HFFc6 (cell line): ENCODE data around the gene MLXIPL. TPM values are rescaled to one million over a fixed set of nuclear protein-coding genes. Genes with fewer than 3 reads are reported as not detected.

Experiments
- DNase-seq: peaks from one replicate; pipeline ENCODE4 v3.0.0-alpha.2; 2018
- H3K27ac Mint-ChIP-seq: 2 replicates; pipeline ENCODE4 v1.8.0; 2020; ENCODE audit warnings: mild to moderate bottlenecking, mixed read lengths
- H3K27me3 Mint-ChIP-seq: 2 replicates; pipeline ENCODE4 v1.8.0; 2021; ENCODE audit warnings: mild to moderate bottlenecking, moderate library complexity, mixed read lengths; ENCODE audit not compliant: insufficient read depth
- H3K36me3 Mint-ChIP-seq: 2 replicates; pipeline ENCODE4 v1.8.0; 2021; ENCODE audit warnings: low read depth, mixed read lengths
- H3K4me1 Mint-ChIP-seq: 2 replicates; pipeline ENCODE4 v1.8.0; 2020; ENCODE audit warnings: low read depth, mixed read lengths
- H3K4me3 Mint-ChIP-seq: 2 replicates; pipeline ENCODE4 v1.8.0; 2020; ENCODE audit warnings: mild to moderate bottlenecking, moderate library complexity, mixed read lengths
- H3K9me3 Mint-ChIP-seq: 2 replicates; pipeline ENCODE4 v1.8.0; 2020; ENCODE audit warnings: mild to moderate bottlenecking, mixed read lengths
- CTCF ChIP-seq: fragments of 200-600 bp; sonication (generic); IDR thresholded peaks from 2 replicates; pipeline ENCODE4 v1.5.0; 2021; ENCODE audit warnings: antibody characterized with exemption, mild to moderate bottlenecking
- total RNA-seq, 6 experiments: library from RNA; stranded (reverse); fragmentation: NEBNext Ultra II Directional; extraction: Animal tissue kit (Norgen Biotek cat#: 25700); gene quantifications; 2 replicates in 1 of 6; 3 replicates in 5 of 6; pipeline ENCODE4 v1.2.3, GENCODE V29; 2021

MLXIPL gene
- total RNA-seq, 6 experiments from 2014 or later = not detected

DNA sequence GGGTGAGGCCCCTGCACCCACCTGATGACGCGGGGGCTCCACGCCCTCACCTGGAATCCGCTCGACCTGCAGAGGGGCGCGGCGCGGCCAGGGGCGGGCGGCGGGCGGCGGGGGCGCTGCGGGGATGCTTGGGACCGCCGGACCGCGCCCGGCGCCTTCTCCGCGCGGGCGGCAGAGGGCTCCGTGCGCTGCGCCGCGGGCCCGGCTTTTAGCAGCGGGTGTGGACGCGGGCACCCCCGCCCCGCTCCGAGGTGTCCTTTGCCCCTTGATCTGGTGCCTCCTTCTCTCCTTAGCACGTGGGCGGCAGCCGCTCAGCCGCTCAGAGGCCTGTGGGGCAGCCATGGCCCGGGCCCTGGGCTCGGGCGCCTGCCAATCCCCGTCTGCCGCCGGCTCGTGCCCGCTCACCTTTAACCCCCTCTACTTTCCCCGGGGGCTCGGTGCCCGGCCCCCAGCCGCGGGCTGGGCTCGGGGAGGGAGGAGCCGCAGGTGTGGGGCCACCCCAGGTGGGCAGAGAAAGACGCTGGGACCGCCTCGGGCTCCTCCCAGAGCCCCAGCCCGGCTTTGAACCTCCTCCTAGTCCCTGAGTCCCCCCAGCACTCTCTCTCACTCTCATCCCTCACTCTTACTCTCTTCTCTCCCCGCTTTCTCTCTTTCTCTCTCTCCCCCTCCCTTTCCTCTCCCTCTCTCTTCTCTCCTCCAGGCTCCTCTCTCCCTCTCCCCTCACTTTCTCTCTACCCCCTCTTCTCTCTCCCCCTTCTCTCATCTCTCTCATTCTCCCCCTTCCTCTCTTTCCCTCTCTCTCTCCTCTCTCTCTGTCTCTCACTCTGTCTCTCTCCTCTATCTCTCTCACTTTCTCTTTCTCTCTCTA lies 23.6 kb upstream of the MLXIPL start:
- Mint-ChIP-seq H3K4me3 (no peak overlapping the region), H3K27me3 (peaks cover 49% of the 10 kb centered on the region), H3K27ac (no peak overlapping the region), H3K36me3 (no peaks in the 10 kb centered on the region), H3K4me1 (no peaks in the 10 kb centered on the region), H3K9me3 (no peaks in the 10 kb centered on the region)
- no peak for TF ChIP-seq CTCF
- DNase-seq = no peak

GRCh38 chr7:73646785-73647724 lies 22.7 kb upstream of the MLXIPL start:
- peaks cover 50% of the 10 kb centered on the region for H3K27me3 Mint-ChIP-seq
- TF ChIP-seq CTCF = no peak
- no peaks in the 10 kb centered on the region for H3K36me3 Mint-ChIP-seq
- no peak overlapping the region for H3K27ac Mint-ChIP-seq
- H3K9me3 Mint-ChIP-seq = no peaks in the 10 kb centered on the region
- no peak for DNase-seq
- no peak overlapping the region for H3K4me3 Mint-ChIP-seq
- H3K4me1 Mint-ChIP-seq = no peaks in the 10 kb centered on the region

GRCh38 chr7:73645643-73646174 lies 21.4 kb upstream of the MLXIPL start:
- no peak overlapping the region for H3K4me3 Mint-ChIP-seq
- H3K27me3 Mint-ChIP-seq = peaks cover 52% of the 10 kb centered on the region
- no peak overlapping the region for H3K27ac Mint-ChIP-seq
- DNase-seq = no peak
- H3K36me3 Mint-ChIP-seq = no peaks in the 10 kb centered on the region
- H3K4me1 Mint-ChIP-seq = no peaks in the 10 kb centered on the region
- no peak for TF ChIP-seq CTCF
- no peaks in the 10 kb centered on the region for H3K9me3 Mint-ChIP-seq

DNA sequence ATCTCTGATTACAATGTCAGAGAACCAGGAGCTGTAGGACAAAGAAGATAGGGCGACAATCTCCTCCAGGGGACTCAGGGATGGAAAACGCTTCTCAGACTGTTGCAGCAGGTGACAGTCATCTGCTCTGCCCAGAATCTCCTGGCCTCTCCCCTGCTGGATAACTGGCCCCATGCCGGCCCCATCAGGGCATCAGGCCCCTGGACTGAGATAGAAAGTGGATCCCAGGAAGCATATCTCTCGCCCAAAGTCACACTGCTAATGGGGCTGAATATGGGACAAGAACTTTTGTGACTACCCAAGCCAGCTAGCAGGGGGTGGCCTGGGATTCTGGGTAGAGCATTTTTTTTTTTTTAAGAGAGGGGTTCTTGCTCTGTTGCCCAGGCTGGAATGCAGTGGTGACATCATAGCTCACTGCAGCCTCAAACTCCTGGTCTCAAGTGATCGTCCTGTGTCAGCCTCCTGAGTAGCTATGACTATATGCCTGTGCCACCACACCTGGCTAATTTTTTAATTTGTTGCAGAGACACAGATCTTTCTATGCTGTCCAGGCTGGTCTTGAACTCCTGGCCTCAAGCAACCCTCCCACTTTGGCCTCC lies 20.5 kb upstream of the MLXIPL start:
- Mint-ChIP-seq H3K27me3 (peaks cover 51% of the 10 kb centered on the region), H3K4me1 (no peaks in the 10 kb centered on the region), H3K36me3 (no peaks in the 10 kb centered on the region), H3K9me3 (no peaks in the 10 kb centered on the region), H3K4me3 (no peak overlapping the region), H3K27ac (no peak overlapping the region)
- DNase-seq = no peak
- no peak for TF ChIP-seq CTCF

- no peak for DNase-seq
- Mint-ChIP-seq H3K9me3 (no peaks in the 10 kb centered on the region), H3K4me3 (no peak overlapping the region), H3K27ac (no peak overlapping the region), H3K4me1 (no peaks in the 10 kb centered on the region), H3K36me3 (no peaks in the 10 kb centered on the region), H3K27me3 (peaks cover 43% of the 10 kb centered on the region)
- no peak for TF ChIP-seq CTCF
Observed at GRCh38 chr7:73642834-73643233, 18.5 kb upstream of the MLXIPL start.
